CD4-positive, alpha-beta T cell treated with Interleukin-12 subunit alpha and Interleukin-12 subunit beta, for 1 hour (primary cell): ENCODE results near the gene IFT81.

Source experiments
- DNase-seq: peaks from one replicate; pipeline ENCODE4 v3.0.0-alpha.2; 2020

The IFT81 gene

GRCh38 chr12:110165540-110166159 is 41.5 kb downstream of the IFT81 start:
- DNase-seq, result no peak

DNA sequence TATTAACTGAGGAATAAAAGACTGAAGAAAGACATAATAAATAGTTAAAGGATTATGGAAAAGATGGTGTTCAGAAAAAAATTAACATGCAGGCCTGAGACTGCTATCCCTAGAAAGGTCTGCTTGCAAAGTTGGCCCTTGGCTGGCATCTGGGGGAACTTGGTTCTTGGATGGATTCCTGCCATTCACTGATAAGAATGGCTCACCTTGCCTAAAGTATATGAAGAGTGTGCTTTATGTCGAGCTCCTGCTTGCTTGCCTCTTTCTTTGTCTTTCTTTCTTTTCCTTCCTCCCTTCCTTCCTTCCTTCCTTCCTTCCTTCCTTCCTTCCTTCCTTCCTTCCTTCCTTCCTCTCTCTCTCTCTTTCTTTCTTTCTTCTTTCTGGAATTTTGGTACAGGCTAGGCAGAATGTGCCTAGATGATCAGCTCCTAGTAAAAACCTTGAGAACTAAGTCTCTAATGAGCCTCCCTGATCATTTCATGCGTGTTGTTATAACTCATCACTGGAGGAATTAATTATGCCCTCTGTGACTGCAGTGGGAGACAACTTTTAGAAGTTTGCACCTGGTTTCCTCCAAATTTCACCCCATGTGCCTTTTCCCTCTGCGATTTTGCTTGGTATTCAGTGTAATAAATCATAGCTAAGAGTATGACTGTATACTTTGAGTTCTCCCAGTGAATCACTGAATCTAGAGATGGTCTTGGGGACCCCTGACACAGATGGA is 44.7 kb downstream of the IFT81 start:
- DNase-seq, result no peak

- no peak for DNase-seq
These were observed 46.5 kb downstream of the IFT81 start for GRCh38 chr12:110170535-110171185.

DNA sequence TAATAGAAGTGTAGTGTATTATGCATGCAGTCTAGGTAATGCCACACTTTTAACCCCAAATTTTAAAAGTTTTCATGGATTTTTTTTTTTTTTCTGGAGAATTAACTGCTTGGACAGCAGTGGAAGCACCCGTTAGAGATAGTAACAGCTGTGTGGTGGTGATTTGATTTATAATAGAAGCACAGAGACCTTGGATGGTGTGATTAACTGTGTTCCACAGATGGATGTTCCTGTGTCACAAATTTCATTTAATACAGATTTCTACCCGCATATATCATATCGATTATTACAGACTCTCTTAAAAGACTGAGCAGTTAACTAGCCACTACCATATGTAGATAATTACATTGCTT is 47.0 kb downstream of the IFT81 start:
- no peak for DNase-seq

DNA sequence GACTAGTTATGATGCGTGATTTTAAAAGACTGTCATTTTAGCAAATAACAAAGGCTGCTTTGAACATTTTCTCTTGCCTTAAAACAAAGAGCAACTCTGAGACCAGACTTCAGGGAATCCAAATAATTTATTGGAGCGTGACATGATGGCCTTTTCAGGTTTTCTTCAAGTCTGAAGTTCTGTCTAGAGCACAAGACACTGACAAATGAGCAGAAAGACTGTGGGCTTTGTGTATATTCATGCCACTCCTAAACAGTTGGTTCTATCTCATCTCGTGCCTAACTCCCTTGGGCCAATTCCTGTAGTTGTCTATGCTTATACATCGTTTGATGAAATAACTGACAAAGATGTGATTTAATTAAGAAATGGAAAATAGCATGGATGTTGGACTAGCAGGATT is 47.5 kb downstream of the IFT81 start:
- no peak for DNase-seq

DNA sequence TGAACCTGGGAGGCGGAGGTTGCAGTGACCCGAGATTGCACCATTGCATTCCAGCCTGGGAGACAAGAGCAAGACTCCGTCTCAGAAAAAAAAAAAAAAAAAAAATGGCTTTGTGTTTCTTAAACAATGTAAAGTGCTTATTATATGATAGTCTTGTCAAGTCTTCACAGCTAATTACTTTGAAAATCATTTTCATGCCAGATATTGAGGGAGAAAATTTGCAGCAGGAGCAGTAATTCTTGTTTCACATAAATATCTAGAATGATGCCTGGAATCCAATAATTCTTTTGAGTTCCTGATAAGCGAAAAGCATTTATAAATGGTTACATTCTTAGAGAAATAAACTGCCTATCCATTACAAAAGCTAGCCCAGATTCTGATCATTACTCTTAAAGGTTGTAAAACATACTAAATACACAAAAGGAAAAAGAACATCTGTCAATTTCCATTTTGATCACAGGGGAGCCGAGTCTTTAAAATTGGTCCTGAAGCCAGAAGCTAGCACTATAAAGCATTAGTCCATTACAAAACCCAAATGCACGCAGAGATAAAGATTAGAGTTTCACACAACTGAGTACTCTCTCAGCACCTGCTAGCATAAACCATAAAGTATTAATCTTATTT is 50.3 kb downstream of the IFT81 start:
- no peak for DNase-seq

DNA sequence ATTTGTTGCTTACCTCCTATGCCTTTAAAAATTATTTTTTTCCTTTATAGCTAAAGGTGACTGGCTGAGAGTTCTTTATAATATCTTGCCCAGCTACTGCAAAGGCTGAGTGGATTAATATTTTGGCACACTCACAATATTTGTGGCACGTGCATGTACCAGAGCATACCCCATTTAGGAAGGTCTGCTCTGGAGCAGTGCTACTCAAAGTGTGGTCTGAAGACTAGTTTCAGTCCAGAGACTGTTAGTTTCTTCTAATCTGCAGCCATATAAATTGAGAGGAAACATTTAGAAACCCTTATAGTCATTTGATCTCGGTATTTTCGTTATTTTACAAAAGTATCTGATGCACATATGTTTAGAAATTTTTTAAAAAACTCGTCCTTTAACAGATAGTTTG is 51.0 kb downstream of the IFT81 start:
- DNase-seq, result no peak

DNA sequence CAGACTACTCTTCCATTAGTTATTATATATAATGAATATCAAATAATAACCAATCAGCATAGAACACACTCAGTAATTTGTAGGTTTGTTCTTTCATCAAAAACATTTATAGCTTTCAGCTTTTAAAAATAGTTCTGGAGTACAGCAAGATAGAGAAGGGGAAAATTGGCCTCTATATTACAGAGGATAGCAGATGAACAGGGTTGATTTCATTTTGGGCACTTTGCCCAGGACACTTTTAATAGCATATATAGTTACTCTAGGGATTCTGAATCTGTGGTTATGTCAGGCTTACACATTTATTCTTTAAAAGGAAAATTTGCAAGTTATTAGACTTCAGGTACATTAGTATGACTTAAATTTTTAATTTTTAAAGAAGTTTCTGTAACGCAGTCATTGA is 52.6 kb downstream of the IFT81 start:
- DNase-seq, result no peak

DNA sequence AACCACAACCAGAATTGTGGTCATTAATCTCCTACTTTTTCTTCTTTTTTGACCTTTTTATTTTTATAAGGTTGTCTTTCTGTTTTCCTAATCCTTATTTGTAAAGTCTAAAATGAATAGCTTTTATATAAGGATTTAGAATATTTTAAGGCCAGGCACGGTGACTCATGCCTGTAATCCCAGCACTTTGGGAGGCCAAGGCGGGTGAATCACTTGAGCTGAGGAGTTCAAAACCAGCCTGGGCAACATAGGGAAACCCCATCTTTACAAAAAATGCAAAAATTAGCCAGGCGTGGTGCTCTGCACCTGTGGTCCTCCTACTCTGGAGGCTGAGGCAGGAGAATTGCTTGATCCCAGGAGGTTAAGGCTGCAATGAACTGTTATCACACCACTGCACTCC is 55.1 kb downstream of the IFT81 start:
- DNase-seq, result no peak

GRCh38 chr12:110180591-110181005 is 56.4 kb downstream of the IFT81 start:
- no peak for DNase-seq

GRCh38 chr12:110182281-110182680 is 58.1 kb downstream of the IFT81 start:
- no peak for DNase-seq

GRCh38 chr12:110183386-110183785 is 59.2 kb downstream of the IFT81 start:
- no peak for DNase-seq

DNA sequence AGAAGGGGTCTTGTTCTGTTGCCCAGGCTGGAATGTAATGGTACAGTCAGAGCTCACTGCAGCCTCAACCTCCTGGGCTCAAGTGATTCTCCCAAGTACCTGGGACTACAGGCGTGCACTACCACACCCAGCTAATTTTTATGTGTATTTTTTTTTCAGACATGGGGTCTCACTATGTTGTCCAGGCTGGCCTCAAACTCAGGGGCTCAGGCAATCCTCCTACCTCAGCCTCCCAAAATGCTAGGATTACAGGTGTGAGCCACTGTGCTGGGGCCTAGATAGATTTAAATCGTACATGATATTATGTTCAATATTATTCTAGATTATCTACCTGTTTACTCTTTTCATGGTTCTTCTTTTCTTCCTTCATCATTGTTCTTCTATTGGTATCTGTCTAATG is 61.5 kb downstream of the IFT81 start:
- DNase-seq, result no peak

DNA sequence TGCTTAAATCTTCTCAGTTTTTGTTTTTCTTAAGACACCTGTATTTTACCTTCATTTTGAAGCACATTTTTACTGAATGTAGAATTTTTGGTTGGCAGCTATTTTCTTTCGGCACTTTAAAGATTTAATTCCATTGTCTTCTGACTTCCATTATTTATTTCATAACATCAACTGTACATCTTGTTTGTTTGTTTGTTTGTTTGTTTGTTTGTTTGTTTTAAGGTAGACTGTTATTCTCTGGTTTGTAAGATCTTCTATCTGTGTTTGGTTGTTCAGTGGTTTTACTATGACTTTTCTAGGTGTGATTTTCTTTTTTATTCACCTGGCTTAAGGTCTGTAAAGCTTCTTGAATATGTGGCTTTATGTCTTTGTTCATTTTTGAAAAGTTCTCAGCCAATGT is 61.9 kb downstream of the IFT81 start:
- no peak for DNase-seq

DNA sequence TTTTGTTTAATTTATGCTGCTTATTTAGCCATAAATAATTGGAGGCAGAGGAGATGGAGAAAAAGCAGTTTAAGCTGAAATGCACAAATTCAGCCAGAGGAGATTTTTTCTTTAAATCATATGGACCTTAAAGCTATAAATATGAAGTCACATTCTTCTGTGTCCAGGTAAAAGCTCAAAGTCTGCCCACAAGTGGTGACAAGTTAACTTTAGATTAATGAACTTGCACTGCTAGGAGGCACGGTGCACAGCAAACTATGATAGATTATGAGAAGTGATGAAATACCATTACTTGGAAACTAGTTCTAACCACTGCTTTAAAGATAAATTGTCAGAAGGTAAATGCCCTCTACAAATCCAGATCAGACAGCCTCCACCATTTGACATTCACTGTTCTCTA is 69.0 kb downstream of the IFT81 start:
- no peak for DNase-seq

GRCh38 chr12:110197003-110197402 is 72.8 kb downstream of the IFT81 start:
- no peak for DNase-seq

DNA sequence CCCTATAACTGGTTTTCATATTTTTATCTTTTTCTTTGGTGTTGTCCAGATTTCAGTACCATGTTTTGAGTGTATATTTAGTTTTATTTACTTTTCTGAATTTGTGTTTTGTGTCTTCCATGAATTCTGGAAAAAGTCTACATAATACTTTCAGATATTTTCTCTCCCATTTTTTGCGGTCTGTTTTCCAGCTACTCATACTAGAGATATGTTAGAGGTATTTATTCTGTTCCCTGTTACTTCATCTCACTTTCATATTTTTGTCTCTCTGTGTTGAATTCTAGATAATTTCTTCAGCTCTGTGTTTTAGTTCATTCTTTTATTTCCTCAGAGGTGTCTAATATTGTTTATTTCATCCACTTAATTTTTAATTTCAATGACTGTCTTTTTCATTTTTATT is 74.2 kb downstream of the IFT81 start:
- DNase-seq, result no peak

DNA sequence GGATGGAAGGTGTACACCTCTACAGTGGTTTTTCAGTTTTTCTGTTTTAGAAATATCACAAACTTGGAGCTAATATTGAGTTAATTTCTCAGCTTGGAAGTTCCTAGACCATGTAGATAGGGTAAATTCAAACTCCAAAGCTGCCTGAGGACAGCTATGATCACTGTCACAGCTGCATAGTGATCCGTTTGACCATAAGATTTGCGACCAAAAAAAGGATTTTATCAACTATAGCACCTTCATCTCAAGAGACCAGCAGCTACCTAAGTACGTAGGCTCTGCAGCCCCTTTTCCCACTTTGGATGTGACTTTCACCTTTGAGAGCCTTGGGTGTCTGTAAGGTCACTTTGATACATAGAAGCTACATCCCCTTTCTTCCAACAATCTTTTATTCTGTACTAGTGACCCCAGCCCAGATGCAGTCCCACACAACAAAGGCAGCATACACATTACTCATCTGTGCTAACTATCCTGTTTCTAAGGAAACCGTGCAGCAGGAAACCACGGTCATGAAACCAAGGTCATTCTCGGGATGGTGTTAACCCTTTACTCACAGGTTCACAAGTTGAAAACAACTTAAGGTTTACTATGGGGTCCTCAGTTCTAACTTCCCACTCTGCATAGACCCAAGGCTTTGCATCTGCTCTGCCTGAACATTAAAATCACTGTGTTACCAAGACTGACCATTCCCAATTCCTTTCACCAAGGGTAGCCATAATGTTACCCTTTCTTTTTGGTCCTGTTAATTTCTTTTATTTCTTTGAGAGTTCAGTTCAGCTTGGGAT is 75.4 kb downstream of the IFT81 start:
- DNase-seq, result no peak

DNA sequence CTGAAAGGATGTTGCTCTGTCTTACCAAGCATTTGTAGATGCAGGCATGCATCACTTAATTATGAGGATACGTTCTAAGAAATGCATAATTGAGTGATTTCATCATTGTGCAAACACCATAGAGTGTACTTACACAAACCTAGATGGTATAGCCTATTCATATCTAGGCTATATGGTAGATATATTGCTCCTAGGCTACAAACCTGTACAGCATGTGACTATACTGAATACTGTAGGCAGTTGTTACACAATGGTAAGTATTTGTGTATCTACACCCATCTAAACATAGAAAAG is 75.9 kb downstream of the IFT81 start:
- DNase-seq, result no peak

- DNase-seq, result no peak
These were observed 77.8 kb downstream of the IFT81 start for GRCh38 chr12:110201995-110202394.

GRCh38 chr12:110203546-110203945 is 79.4 kb downstream of the IFT81 start:
- DNase-seq, result no peak

DNA sequence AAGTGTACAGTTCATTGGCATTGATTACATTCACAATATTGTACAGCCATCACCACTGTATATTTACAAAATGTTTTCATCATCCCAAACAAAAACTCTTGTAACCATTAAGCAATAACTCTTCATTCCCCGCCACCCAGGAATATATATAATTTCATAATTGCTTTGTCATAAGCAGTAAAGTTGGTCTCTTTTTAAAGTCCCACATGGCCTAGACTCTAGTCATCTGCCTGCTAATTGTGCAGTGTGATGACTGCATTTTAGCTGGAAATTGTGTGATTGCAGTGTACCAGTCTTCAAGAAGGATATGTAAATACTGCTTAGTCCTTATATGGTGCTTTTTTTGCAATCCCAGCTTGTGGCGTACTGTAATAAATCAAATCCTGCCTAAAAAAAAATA is 81.8 kb downstream of the IFT81 start:
- no peak for DNase-seq
